ENCODE results near the gene UBLCP1.

UBLCP1 gene

GRCh38 chr5:159316519-159317383 is 53.7 kb downstream of the UBLCP1 start:
- peak; percentile 33 to 47 for DNase-seq

- no peak for DNase-seq
These were observed 54.8 kb downstream of the UBLCP1 start for GRCh38 chr5:159317849-159318248.

GRCh38 chr5:159318448-159318847 is 55.4 kb downstream of the UBLCP1 start:
- DNase-seq: no peak

- no peak for DNase-seq
These were observed 56.3 kb downstream of the UBLCP1 start for GRCh38 chr5:159319363-159319762.

- DNase-seq: no peak
These were observed 56.7 kb downstream of the UBLCP1 start for GRCh38 chr5:159319832-159320231.

GRCh38 chr5:159322180-159322579 is 59.1 kb downstream of the UBLCP1 start:
- DNase-seq: no peak

GRCh38 chr5:159324102-159324755 is 61.1 kb downstream of the UBLCP1 start:
- no peak for DNase-seq

GRCh38 chr5:159324986-159325385 is 61.9 kb downstream of the UBLCP1 start:
- DNase-seq: no peak

GRCh38 chr5:159330131-159330800 is 67.2 kb downstream of the UBLCP1 start, which contains the start of gene IL12B:
Gene IL12B, minus strand, starts transcription at chr5:159330487. Its CDS starts 3,705 bp downstream, at chr5:159326782.
- no peak for DNase-seq

GRCh38 chr5:159331093-159331973 is 68.2 kb downstream of the UBLCP1 start:
- peak; percentile 76 to 82 for DNase-seq

GRCh38 chr5:159332800-159333544 is 69.9 kb downstream of the UBLCP1 start:
- peak in 1 of 2 donors; percentile 45 for DNase-seq

GRCh38 chr5:159333545-159333925 is 70.4 kb downstream of the UBLCP1 start:
- DNase-seq: no peak
